ENCODE data around the gene CHCHD4. TPM values are rescaled to one million over a fixed set of nuclear protein-coding genes. Genes with fewer than 3 reads are reported as not detected.
"Not testable (repeated sequence)": the region's sequence is repeated elsewhere in the genome, so short reads cannot be mapped to it uniquely, and the experiment has no call there.

CHCHD4 gene
- total RNA-seq, 1 donor from 2014 or later = 8.1 TPM

DNA sequence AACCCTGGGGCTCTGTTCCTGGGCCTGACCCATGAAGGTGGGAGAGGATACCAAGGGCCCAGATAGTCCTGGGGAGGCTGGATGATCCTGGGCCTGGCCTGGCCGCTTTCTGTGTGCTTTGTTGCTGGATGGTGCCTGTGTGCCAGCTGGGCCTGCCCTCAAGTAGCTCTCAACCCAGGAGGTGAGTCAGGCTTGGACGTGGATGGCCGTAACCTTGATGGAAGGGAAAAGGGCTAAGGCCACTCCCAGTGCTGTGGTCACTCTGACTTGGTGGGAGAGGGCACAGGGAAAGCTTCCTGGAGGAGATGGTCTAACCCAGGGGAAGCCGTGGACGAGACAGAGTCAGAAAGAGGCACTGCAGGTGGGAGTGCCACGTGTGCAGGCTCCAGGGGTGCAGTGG is 9.6 kb upstream of the CHCHD4 start:
- no peak for DNase-seq

DNA sequence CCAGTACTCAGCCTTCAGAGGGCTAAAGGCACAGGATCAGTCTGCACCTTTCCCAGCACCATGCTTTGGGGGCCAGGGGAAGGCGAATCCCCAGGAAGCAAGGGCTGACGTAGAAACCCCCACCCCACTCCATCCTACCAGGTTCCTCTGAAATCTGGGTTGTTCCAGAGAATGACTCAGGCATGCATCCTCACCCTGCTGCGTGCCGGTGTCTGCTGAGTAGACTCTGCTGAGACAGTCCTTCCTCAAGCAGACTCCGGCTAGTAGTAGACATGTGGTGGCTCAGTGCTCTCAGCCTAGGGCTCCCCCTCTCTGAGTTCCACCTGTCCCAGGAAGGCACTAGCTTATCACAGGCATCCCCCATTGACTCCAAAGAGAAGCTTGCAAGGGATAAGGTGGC is 9.2 kb upstream of the CHCHD4 start:
- no peak for DNase-seq

DNA sequence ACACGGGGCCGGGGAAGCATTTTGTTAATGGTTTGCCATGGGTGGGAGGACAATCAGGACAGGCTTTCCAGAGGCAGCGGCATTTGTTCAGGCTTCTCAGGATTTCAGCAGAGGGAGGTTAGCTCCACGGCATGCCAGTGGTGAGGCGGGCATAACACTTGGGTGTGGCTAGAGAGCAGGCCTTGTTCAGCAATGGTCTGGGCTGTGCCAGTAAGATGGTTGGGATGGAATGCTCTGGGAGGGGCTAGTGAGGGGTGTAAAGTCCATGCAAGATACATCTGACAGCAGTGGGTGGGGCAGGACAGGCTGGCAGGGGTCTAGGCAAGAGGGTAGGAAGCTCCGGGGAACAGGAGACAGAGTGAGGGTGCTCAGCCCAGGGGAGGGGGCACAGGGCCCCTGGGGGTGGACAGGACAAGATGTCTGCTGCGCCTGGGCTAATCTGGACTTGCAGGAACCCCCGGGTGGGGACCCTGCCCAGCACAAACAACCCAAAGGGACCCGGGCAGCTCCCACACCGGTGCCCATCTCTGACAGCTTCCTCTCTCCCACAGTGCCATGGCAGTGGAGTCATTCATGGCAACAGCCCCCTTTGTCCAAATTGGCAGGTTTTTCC is 8.6 kb upstream of the CHCHD4 start:
- DNase-seq = no peak

DNA sequence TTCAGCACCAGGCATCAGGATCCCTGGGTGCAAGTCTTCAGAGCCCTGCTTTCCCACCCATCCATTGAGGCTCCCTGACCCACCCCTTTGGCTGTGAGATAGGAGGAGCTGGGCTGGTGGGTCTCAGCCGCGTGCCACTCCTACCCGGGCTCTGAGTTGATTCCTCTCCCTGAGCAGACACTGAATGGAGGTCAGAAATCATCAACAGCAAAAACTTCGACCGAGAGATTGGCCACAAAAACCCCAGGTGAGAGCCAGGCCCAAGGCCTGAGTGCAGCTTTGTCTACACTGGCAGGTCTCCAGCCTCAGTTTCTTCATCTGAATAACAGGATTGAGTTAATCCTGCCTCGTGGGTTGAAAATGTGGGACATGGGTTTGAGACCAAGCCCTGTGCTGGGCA is 8.0 kb upstream of the CHCHD4 start:
- no peak for DNase-seq

DNA sequence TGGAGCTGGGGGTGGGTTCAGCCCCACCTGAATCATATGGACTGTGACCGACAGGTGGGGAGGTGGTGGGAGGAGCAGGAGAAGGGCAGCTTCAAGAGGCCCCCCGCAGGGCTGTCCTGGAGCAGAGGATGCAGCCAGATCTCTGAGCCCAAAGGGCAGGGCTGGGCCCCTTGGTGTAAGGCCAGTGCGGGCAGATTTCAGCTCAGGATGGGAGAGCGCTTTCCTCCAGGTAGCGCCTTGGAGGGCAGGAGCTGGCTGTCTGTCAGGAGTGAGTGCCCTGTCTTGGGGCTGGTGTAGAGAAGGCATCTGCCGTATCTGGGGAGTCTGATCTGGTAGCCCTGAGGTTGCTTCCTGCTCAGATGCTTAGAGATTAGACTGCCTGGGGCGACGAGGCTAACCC is 7.5 kb upstream of the CHCHD4 start:
- DNase-seq = no peak

DNA sequence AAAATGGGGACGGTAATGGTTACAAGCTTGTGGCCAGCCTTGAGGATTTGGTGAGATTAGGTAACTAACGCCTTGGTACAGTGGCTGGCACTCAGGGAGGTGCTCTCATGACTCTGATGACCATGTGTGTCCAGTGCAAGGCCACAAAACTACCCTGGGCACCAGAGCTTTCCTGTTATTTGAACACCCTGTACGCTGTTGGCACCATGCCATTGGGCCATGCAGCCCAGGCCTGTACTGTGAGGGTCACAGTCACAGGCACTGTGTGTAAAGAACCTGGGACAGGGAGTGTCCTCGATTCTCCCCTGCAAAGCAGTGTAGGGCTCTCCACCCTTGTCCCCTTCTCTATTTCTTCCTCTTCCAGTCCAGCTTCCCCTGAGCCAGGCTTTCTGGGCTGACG is 6.5 kb upstream of the CHCHD4 start:
- DNase-seq = no peak

DNA sequence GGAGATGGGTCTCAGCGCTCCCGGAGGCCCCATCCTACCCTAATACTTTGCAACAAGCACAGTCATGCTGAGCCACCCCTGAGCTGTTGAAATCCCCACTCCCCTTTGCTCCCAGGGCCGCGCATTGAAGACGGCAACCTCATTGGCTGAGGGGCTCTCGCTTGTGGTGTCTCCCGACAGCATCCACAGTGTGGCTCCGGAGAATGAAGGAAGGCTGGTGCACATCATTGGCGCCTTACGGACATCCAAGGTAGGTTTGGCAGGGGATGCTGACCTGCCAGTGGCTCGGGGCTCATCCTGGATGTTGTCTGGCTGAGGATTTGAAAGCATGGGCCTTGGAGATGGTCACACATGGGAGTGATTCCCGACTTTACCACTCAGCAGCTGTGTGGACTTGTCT is 6.0 kb upstream of the CHCHD4 start:
- no peak for DNase-seq

DNA sequence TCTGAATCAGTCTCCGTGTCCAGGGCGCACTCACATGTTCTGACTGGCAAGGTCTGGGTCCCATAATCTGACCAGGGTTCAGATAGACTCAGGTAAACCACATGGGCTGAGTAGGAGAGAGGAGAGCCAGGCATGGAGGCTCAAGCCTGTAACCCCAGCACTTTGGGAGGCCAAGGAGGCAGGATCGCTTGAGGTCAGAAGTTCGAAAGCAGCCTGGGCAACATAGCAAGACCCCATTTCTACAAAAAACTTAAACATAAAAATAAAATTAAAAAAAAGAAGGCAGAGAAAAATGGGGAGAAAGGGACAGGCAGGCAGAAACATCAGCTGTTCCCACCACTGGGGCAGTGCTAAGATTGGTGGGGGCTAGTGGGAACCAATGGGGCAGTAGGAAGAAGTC is 5.6 kb upstream of the CHCHD4 start:
- DNase-seq = no peak

DNA sequence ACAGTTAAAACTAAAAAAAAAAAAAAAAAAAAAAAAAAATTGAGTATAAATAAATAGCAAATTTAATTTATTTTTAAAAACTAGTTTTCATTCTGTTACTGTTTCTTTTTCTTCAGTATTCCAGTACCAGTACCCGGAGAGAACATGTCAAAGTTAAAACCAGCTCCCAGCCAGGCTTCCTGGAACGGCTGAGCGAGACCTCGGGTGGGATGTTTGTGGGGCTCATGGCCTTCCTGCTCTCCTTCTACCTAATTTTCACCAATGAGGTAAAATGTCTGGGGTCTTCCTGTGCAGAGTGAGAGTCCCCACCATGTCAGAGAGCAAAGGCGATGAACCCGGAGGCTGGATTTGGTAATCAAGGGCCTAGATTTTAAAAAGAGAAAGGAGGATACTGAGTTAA is 4.6 kb upstream of the CHCHD4 start:
- no peak for DNase-seq

DNA sequence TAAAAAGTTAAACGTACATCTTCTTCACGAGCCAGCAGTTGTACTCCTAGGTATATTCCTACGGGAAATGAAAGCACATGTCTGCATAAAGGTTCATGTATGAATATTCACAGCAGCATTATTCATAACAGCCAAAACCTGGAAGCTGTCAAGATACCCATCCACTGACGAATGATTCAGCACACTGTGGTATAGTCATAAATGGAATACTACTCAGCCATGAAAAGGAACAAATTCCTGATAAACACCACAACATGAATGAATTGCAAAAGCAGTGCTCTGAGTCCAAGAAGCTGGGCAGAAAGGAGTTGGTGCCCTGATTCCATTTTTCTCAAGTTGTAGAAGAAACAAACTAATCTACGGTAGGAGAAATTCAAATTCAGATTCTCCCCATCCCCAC is 4.1 kb upstream of the CHCHD4 start:
- no peak for DNase-seq

DNA sequence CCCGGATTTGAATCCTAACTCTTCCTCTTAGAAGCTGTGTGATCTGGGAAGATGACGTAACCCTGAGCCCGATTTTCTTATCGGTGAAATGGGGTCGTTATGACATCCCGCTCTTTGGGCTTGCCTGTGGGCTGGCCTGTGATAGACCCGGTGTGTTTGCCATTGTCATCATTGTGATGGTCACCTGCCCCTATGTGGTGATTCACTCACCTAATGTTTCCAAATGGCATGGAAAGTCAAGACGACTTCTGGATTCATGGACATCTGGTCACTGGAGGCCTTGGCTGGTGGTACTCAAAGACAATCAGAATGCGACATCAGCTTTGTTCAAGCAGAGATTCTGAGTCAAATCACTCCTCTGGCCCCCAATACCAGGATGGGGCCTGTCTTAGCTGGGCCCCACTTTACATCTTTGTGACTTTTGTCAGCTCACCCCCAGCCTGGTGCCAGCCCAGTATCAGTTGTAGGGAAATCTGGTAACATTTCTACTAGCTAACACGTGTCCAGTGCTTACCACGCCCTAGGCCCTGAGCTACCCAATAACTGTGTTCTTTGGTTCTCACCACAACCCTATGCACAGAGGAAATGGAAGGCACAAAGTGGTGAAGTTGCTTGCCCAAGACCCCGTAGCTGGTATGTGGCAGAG is 3.0 kb upstream of the CHCHD4 start:
- DNase-seq = no peak

DNA sequence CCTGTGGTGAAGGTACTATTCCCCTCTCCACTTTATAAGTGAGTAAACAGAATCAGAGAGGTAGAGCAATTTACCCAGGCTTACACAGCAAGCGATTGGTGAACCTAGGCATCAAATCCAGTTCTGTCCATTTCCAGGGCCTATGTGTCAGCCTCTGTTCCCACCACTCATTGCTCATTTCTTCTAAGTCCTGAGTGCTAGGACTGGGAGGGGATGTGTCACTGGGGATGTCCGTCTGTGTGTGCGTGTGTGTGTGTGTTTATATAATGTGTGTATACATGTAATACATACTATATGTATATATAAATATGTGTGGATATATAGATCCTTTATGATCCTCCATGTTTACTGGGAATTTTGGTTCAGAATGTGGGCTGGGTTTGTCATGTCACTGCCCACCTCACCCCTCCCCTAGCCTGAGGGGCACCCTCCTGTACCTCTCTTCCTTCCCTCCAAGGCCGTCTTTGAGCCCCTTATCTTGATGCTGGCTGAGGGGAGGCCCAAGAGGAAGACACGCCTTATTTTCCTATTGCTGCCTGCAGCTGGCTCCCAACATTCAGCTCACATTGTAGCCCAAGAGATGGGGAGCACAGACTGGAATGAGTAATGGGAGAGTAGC is 2.3 kb upstream of the CHCHD4 start:
- no peak for DNase-seq

DNA sequence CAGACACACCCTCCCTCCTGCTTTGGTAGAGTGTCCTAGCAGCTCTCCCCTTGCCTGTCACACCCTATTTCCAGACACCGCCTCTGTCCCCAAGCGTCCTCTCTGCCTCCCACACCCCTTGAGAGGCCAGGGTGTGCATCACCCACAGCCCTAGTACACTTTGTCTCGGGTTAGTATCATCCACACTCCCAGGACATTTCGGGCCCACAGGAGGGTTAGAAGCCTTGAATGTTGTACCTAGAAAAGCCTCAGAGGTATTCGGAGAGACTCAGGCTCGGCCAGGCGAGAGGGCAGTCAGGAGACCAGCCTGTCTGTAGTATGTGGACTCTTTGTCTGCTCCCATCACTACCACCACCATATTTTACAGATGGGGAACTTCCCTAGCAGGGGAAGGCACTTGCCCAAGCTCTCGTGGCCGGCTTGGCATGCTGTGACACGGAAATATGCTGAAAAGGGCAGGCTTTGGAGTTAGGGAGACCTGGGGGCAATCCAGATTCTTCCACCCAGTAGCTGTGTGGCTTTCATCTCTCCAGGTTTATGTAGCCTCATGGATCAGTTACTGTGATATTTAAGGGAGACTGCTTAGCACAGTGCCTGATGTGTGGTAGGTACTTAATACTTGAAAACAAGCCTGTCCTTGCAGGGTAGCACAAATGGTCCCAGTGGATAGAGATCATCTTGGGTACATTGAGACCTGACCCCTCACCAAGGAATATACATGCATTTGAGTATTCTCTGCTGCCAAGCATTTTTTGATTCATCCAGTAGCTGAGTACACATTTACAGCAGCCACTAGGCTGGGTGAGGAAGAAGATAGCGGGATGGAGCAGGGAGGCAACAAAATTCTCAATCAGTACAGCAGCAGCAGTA is 1.6 kb upstream of the CHCHD4 start:
- no peak for DNase-seq

DNA sequence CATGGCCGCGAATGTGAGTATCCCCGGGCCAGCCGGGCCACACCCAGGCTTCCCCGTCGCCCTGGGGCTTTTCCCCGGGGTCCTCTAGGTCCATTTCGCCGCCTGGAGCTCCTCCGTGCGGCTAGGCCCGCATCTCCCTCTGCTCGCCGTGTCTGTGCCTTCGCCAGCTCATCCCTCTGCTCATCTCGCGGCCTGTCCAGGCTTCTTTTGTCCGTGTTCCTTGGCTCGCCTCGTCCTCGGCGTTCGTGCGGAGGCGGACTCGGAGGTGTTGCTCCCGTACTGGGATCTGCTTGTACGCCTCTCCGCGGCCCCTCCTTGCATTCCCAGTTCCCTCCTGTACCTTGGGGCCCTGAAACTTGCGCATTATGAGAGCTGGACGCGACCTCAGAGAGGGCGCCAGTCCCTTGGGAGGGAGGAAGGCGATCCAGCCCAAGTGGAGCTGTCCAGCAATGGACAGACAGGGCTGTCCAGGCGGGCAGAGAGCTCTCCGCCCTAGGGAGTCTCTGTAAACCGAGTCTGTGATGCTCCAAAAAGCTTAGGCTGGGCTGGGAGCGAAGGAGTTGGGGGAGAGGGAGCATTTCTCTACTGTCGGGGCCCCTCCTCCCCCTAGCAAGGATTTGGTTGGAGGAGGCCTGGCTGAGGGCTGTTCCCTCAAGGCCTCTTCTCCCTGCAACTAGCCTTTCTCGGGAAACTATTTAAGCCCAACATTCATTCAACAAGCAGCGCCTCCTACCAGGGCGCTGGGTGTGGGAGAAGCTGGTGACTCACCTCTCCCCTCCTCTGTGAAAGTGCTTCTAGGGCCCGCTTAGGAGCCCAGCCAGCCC is 735 bp upstream of the CHCHD4 start:
- peak; percentile 33 for DNase-seq

DNA sequence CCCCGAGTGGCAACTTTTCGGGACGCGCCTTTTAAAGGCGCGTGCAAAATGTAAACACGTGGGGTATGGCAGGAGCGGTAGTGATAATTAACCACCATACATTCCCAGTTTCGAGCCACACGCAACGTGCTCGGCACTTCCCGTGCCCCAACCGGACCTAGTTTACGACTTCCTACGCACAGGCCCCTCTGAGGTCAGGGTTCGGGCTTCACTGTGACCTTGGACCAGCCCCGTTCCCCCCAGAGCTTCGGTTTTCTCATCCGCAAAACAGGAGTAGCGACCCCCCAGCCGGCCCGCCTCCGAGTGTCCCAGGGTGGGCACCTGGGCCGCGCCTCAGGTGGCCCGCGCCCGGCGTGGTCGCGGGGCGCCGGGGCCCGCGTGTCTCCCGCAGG is 451 bp downstream of the CHCHD4 start:
- peak; percentile 24 for DNase-seq

DNA sequence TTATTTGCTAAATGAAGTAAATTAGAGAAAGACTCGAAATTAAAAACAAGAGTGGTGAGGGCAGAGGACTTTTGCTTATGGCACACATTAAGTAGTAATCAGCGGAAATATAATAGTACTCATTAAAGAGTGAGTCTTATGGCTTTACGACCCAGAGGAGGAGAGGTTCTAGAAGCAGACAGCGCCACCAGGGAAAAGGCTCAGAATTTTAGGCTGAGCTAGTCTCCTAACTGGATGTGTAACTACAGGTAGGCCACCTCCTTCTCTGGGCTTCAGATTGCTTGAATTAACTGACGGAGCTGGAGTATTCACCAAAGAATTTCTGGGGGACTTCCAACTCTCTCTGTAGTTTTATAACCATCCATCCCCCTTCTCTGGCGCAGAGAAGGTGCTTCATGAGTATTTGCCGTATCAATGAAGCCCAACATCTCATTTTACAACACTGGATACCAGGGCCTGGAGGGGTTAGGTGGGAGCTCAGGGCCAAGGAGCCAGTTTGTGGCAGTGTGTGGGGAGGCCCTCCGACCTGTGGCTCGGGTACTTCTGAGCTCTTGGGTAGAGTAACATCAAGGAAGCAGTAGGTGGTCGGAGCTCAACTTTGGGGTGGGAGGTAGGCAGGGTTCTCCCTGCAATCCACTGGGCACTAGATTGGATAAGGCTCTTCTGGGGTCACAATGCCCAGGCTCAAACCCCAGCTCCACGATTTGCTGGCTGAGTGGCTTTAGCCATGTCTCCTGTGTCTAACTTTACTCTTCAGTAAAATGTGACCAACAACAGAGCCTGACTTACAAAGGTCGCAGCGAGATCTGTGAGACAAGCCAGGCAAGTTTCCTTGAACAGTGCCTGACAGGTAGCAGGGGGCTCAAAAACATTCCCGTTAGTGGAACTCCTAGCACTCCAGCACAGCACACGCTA is 1.1 kb downstream of the CHCHD4 start:
- DNase-seq = no peak

DNA sequence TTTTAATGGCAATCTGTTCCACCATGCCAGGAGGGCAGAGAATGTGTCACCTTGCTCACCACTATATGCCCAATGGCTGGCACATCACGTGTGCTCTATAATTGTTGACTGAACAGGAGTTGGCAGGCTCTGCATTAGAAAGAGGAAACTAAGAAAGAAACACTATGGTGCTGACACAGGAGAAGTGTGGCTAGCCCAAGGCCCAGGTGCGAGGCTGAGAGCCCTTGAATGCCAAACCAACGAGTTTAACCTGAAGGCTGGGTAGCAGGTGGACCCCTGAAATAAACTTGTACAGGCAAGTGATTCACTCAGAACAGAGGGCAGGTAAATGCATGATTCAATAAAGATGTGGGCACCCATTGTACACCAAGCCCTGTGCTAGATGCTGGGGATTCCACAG is 2.4 kb downstream of the CHCHD4 start:
- no peak for DNase-seq

DNA sequence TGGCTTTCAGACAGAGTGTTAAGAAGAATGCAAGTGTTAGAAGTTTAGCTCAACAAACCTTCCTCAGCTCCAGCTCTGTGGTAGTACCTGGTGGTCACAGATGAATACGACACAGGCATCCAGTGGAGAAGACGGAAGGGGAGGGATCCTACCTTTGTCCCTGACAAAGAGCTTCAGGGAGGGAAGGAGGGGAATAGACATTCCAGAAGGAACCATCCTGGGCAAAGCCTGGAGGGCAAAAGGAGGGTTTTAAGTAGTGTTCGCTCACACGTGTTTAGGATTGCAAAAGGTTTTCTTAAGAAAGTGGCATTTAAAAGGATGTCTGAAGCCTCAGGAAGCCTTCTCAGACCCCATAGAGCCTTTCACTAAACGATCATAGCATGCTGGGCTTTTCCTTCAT is 2.8 kb downstream of the CHCHD4 start:
- no peak for DNase-seq

DNA sequence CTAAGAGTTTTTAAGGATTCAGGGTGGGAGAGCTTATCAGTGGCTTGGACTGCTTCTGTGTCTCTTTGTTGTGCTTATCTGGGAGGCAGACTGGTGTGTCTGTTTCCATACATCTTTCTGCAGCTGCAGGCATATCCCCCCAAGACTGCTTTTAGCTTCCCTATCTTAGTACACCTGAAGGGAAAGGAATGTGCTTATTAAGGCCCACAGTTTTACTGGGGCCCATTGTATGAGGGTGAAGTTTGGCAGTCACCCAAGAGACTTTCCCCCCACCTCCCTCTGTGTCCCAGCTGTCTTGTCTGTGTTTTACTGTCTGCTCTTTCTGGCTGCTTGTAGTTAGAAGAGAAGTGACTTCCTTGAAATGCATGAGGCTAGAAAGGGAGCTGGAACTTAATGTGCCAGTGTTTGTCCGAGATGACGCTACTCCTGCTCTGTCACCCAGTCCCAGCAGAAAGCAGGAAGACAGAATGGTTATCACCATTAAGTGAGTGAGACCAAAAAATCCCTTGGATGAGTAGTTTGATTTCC is 3.7 kb downstream of the CHCHD4 start:
- not testable (repeated sequence) for DNase-seq

DNA sequence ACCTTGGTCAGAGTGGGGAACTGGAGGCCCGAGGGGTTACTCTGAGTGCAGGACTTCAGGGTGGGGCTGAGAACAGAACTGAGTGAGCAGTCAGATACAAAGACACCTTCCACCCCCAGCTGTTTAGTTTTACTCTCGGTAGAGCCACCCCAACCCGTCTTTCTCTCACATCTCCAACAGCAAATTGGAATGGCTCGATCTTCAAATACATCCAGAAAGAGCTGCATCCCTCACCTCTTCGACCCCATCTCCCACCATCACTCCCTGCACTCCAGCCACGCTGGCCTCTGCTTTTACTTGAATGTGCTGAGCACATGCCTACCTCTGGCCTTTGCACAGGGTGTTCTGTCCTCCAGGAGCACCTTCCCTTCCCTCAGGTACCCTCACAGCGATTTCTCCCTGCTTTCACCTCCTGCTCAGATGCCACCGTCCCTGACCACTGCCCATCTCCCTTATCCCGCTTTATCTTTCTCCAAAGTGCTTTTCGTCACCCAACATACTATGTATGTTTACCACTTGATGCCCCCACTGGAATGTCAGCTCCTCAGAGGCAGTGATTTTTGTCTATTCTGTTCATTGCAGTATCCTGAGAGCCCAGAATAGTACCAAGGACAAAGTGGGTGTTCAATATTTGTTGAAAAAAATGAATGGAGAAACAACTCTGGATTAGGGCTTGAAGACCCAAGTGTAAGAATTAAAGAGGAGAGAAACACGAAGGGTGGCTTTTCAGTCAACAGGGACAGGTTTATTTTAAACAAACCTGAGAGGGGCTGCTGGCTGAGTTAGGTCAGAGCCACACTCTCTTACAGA is 4.4 kb downstream of the CHCHD4 start:
- DNase-seq = no peak
